IMR-90 (cell line): ENCODE data around the gene UACA. TPM values are rescaled to one million over a fixed set of nuclear protein-coding genes. Genes with fewer than 3 reads are reported as not detected.
A peak's percentile ranks its signal among the peaks of the same experiment; 100 is the strongest.

ENCODE experiments used
- ATAC-seq: fragments of 200-7000 bp; cut with Tn5 transposase; 2 replicates; pipeline ENCODE4 v1.9.1; 2020; ENCODE audit warnings: low read depth, mild to moderate bottlenecking, moderate library complexity
- BruUV-seq: library from RNA; stranded (reverse); fragments of 400-500 nt; replicated peaks from 2 replicates; lab custom pipeline; 2021; lab: Mats Ljungman, UMichigan
- CTCF ChIA-PET: fragments of 300-600 bp; formaldehyde crosslinking; extraction: SDS; loops from one replicate; lab custom pipeline; 2021; ENCODE audit warnings: antibody characterized with exemption; lab: Yijun Ruan, JAX
- POLR2A ChIA-PET: fragments of 300-600 bp; sonication (Branson Sonifier 250); formaldehyde crosslinking; loops from one replicate; lab custom pipeline; 2022; ENCODE audit warnings: antibody characterized with exemption; ENCODE audit not compliant: unreplicated experiment; lab: Charles Lee
- DNase-seq: peaks from one replicate; pipeline ENCODE4 v3.0.0; 2013
- H2AFZ ChIP-seq: replicated peaks from 2 replicates; pipeline ENCODE3; 2013; ENCODE audit warnings: low read length, mild to moderate bottlenecking; ENCODE audit not compliant: poor library complexity
- H2AK5ac ChIP-seq: 2 replicates; pipeline ENCODE4 v1.6.1; 2013; ENCODE audit warnings: low read depth, low read length, inconsistent platforms
- H2AK9ac ChIP-seq: replicated peaks from 2 replicates; pipeline ENCODE3; 2013; ENCODE audit warnings: mild to moderate bottlenecking, low read depth, low read length, moderate library complexity; ENCODE audit not compliant: poor library complexity
- H2BK120ac ChIP-seq: 2 replicates; pipeline ENCODE4 v1.6.1; 2013; ENCODE audit warnings: low read depth, low read length, inconsistent platforms
- H2BK15ac ChIP-seq: 3 replicates; pipeline ENCODE4 v1.6.1; 2013; ENCODE audit warnings: low read depth, low read length, inconsistent platforms
- H2BK20ac ChIP-seq: 2 replicates; pipeline ENCODE4 v1.6.1; 2013; ENCODE audit warnings: low read depth, mild to moderate bottlenecking, inconsistent platforms, low read length, moderate library complexity
- H2BK5ac ChIP-seq: 2 replicates; pipeline ENCODE4 v1.6.1; 2013; ENCODE audit warnings: mild to moderate bottlenecking, low read depth, low read length, inconsistent platforms; ENCODE audit not compliant: poor library complexity, severe bottlenecking
- H3K14ac ChIP-seq: replicated peaks from 2 replicates; pipeline ENCODE4 v1.6.1; 2013; ENCODE audit warnings: low read depth, low read length, inconsistent platforms
- H3K18ac ChIP-seq: 2 replicates; pipeline ENCODE4 v1.6.1; 2013; ENCODE audit warnings: low read depth, low read length, control low read depth
- H3K23ac ChIP-seq: 2 replicates; pipeline ENCODE4 v1.6.1; 2013; ENCODE audit warnings: low read depth, low read length, inconsistent platforms
- H3K27ac ChIP-seq: 2 replicates; pipeline ENCODE4 v1.5.1; 2013; ENCODE audit warnings: mild to moderate bottlenecking, control low read depth, low read length; ENCODE audit not compliant: insufficient read depth
- H3K27me3 ChIP-seq: 2 replicates; pipeline ENCODE4 v1.6.1; 2013; ENCODE audit warnings: low read length; ENCODE audit not compliant: control insufficient read depth, insufficient read depth
- H3K36me3 ChIP-seq: 2 replicates; pipeline ENCODE4 v1.6.1; 2013; ENCODE audit warnings: low read length, mixed read lengths; ENCODE audit not compliant: control insufficient read depth, insufficient read depth
- H3K4ac ChIP-seq: 2 replicates; pipeline ENCODE4 v1.6.1; 2013; ENCODE audit warnings: low read depth, low read length, inconsistent platforms
- H3K4me1 ChIP-seq: 2 replicates; pipeline ENCODE4 v1.6.1; 2013; ENCODE audit warnings: low read length, mixed read lengths; ENCODE audit not compliant: control insufficient read depth, insufficient read depth
- H3K4me2 ChIP-seq: 2 replicates; pipeline ENCODE4 v1.6.1; 2013; ENCODE audit warnings: low read depth, mild to moderate bottlenecking, control low read depth, low read length, moderate library complexity
- H3K4me3 ChIP-seq: 2 replicates; pipeline ENCODE4 v1.5.1; 2013; ENCODE audit warnings: low read depth, mild to moderate bottlenecking, control low read depth, low read length, moderate library complexity; ENCODE audit not compliant: insufficient read depth
- H3K56ac ChIP-seq: 2 replicates; pipeline ENCODE4 v1.6.1; 2013; ENCODE audit warnings: low read length, inconsistent platforms; ENCODE audit not compliant: insufficient read depth; ENCODE audit errors: extremely low read depth
- H3K79me1 ChIP-seq, 2 experiments: 2 replicates each; pipeline ENCODE4 v1.6.1; 2013; ENCODE audit warnings: low read length in 2 of 2, inconsistent platforms in 1 of 2, low read depth in 1 of 2
- H3K9ac ChIP-seq: 2 replicates; pipeline ENCODE4 v1.6.1; 2013; ENCODE audit warnings: low read depth, low read length, control low read depth
- H3K9me1 ChIP-seq: 2 replicates; pipeline ENCODE4 v1.6.1; 2013; ENCODE audit warnings: low read length, inconsistent platforms; ENCODE audit not compliant: insufficient read depth
- H3K9me3 ChIP-seq: 2 replicates; pipeline ENCODE4 v1.6.1; 2013; ENCODE audit warnings: low read length; ENCODE audit not compliant: control insufficient read depth, insufficient read depth
- H4K20me1 ChIP-seq: 2 replicates; pipeline ENCODE4 v1.6.1; 2013; ENCODE audit warnings: low read length, inconsistent platforms; ENCODE audit not compliant: insufficient read depth
- H4K5ac ChIP-seq: 2 replicates; pipeline ENCODE4 v1.6.1; 2013; ENCODE audit warnings: mild to moderate bottlenecking, low read depth, low read length, control low read depth
- H4K8ac ChIP-seq, 2 experiments: 2 replicates each; pipeline ENCODE4 v1.6.1; 2013; ENCODE audit warnings: low read depth in 2 of 2, low read length in 2 of 2, control low read depth in 1 of 2, inconsistent platforms in 1 of 2
- H4K91ac ChIP-seq: 2 replicates; pipeline ENCODE4 v1.6.1; 2013; ENCODE audit warnings: low read depth, low read length, inconsistent platforms; ENCODE audit not compliant: insufficient read depth
- BHLHE40 ChIP-seq: fragments of 150-350 bp; IDR thresholded peaks from 2 replicates; pipeline ENCODE4 v1.6.1; 2016; ENCODE audit warnings: mild to moderate bottlenecking, low read depth, low read length
- CEBPB ChIP-seq: IDR thresholded peaks from 2 replicates; pipeline ENCODE4 v1.6.1; 2012; ENCODE audit warnings: low read depth, low read length, improper control_type of control experiment
- CHD1 ChIP-seq: IDR thresholded peaks from 2 replicates; pipeline ENCODE4 v1.6.1; 2012; ENCODE audit warnings: low read depth, low read length, improper control_type of control experiment
- ELK1 ChIP-seq: fragments of 150-350 bp; IDR thresholded peaks from 2 replicates; pipeline ENCODE4 v1.6.1; 2016; ENCODE audit warnings: low read depth, mild to moderate bottlenecking, low read length, moderate library complexity, borderline replicate concordance
- FOS ChIP-seq: fragments of 150-350 bp; IDR thresholded peaks from 2 replicates; pipeline ENCODE4 v1.6.1; 2016; ENCODE audit warnings: low read depth, low read length
- MAFK ChIP-seq: IDR thresholded peaks from 2 replicates; pipeline ENCODE4 v1.6.1; 2012; ENCODE audit warnings: low read depth, low read length, improper control_type of control experiment
- MAZ ChIP-seq: IDR thresholded peaks from 2 replicates; pipeline ENCODE4 v1.6.1; 2012; ENCODE audit warnings: low read depth, mild to moderate bottlenecking, low read length, improper control_type of control experiment, moderate library complexity, borderline replicate concordance
- MXI1 ChIP-seq: IDR thresholded peaks from 2 replicates; pipeline ENCODE4 v1.6.1; 2012; ENCODE audit warnings: low read depth, mild to moderate bottlenecking, low read length, moderate library complexity, borderline replicate concordance
- NFE2L2 ChIP-seq: fragments of 150-350 bp; IDR thresholded peaks from 2 replicates; pipeline ENCODE4 v1.6.1; 2016; ENCODE audit warnings: low read depth, mild to moderate bottlenecking, low read length
- POLR2A ChIP-seq: IDR thresholded peaks from 2 replicates; pipeline ENCODE4 v1.6.1; 2012; ENCODE audit warnings: mild to moderate bottlenecking, low read depth, low read length
- RAD21 ChIP-seq: IDR thresholded peaks from 2 replicates; pipeline ENCODE4 v1.6.1; 2012; ENCODE audit warnings: low read length, improper control_type of control experiment
- RCOR1 ChIP-seq: IDR thresholded peaks from 2 replicates; pipeline ENCODE4 v1.6.1; 2012; ENCODE audit warnings: mild to moderate bottlenecking, low read length, improper control_type of control experiment; ENCODE audit not compliant: insufficient replicate concordance
- RFX5 ChIP-seq: IDR thresholded peaks from 2 replicates; pipeline ENCODE4 v1.8.0; 2012; ENCODE audit warnings: low read depth, mild to moderate bottlenecking, low read length, moderate library complexity
- SMC3 ChIP-seq: fragments of 150-350 bp; IDR thresholded peaks from 2 replicates; pipeline ENCODE4 v1.6.1; 2016; ENCODE audit warnings: low read depth, mild to moderate bottlenecking, antibody characterized with exemption, low read length, moderate library complexity
- USF2 ChIP-seq: fragments of 150-350 bp; IDR thresholded peaks from 2 replicates; pipeline ENCODE4 v1.6.1; 2017; ENCODE audit warnings: mild to moderate bottlenecking, antibody characterized with exemption, low read length, low read depth
- WGBS, 2 experiments: methylation state at CpG; one replicate each; pipeline versions ENCODE4 v1.1.5 to v1.1.7; 2013; ENCODE audit warnings: missing lambda C conversion rate in 2 of 2; ENCODE audit not compliant: insufficient read length in 1 of 2; ENCODE audit errors: extremely low coverage in 2 of 2; 5-methylcytosine and 5-hydroxymethylcytosine counted together
- dilution Hi-C: fragments of 300-500 bp; cut with HindIII; formaldehyde crosslinking; loops from one replicate; pipeline ENCODE4 v1.14.3; 2018; ENCODE audit warnings: low sequenced_read_pairs; ENCODE audit not compliant: unreplicated experiment
- in situ Hi-C: fragments of 300-500 bp; cut with MboI; formaldehyde crosslinking; loops from 3 replicates; pipeline ENCODE4 v1.14.3; 2019; ENCODE audit warnings: low sequenced_read_pairs, inconsistent platforms, mixed read lengths
- intact Hi-C: fragments of 100-400 bp; cut with micrococcal nuclease; formaldehyde crosslinking; loops from 2 replicates; pipeline ENCODE4 v1.10.0; 2022
- polyA plus RNA-seq, 3 experiments: library from polyadenylated mRNA; depleted of rRNA; stranded (reverse); fragments of >200 nt; gene quantifications; 2 replicates each; pipeline ENCODE4 v1.2.3, GENCODE V29; 2012; ENCODE audit warnings: low replicate concordance in 1 of 3
- total RNA-seq: library from RNA; depleted of rRNA; stranded (reverse); fragments of >200 nt; gene quantifications from 2 replicates; pipeline ENCODE4 v1.2.3, GENCODE V29; 2012
- TF ChIP-seq, protein P1 (sequence below): conservative IDR thresholded peaks from 2 replicates; pipeline ENCODE4 v1.5.1; 2012; ENCODE audit warnings: mild to moderate bottlenecking, low read depth, low read length, improper control_type of control experiment

UACA gene
- total and polyA plus RNA-seq, 2 of the 4 experiments (the other 2 are of a cell fraction): 156 to 507 TPM

- dilution Hi-C loops (no loop called here), in situ Hi-C loops (no loop called here), intact Hi-C loops (no loop called here)
- 0% methylated on average over 1 of the region's 2 CpGs; no CpG with 5 or more reads in 1 of the 2 experiments for WGBS, 2 experiments
- Histone ChIP-seq H3K18ac (peak overlapping the region; percentile 99), H3K9me1 (peaks cover 47% of the 10 kb centered on the region), H4K91ac (peak overlapping the region; percentile 98), H3K4me1 (peaks cover 46% of the 10 kb centered on the region), H2AFZ (peak overlapping the region; percentile 41), H3K27me3 (no peaks in the 10 kb centered on the region), H3K9me3 (no peaks in the 10 kb centered on the region), H2BK5ac (peak overlapping the region; percentile 97), H2BK20ac (peak overlapping the region; percentile 99), H3K23ac (peak overlapping the region; percentile 100), H2BK120ac (peak overlapping the region; percentile 99), H3K4ac (peak overlapping the region; percentile 98), H3K14ac (peak overlapping the region; percentile 99), H3K9ac (peak overlapping the region; percentile 79), H2AK9ac (no peak overlapping the region), H2BK15ac (peak overlapping the region; percentile 98; the same call in 1 of the 3 replicates), H4K20me1 (no peaks in the 10 kb centered on the region), H2AK5ac (peak overlapping the region; percentile 100), H3K79me1 (peaks cover 21 to 73% of the 10 kb centered on the region in 2 experiments), H3K27ac (peak overlapping the region; percentile 94), H4K5ac (peak overlapping the region; percentile 97), H3K4me3 (peak overlapping the region; percentile 12), H3K36me3 (no peaks in the 10 kb centered on the region), H3K56ac (peak overlapping the region; percentile 100), H4K8ac (peak overlapping the region; percentile 95 to 99), H3K4me2 (peak overlapping the region; percentile 67)
- ATAC-seq (peak; percentile 78), DNase-seq (peak; percentile 98)
- CTCF ChIA-PET: interaction anchor here (0.9 to 2.6 kb wide), 2 partner anchors 16 to 73 kb away, joined by 3 to 12 read pairs; no protein-coding TSS in a partner anchor
- POLR2A ChIA-PET: interaction anchor here (0.5 to 1.4 kb wide), 3 partner anchors 12 to 34 kb away, joined by 4 to 8 read pairs (median 6); no protein-coding TSS in a partner anchor
- TF ChIP-seq POLR2A (peak; percentile 23; the same call in 1 of the 2 replicates), RCOR1 (peak; percentile 68), NFE2L2 (no peak), MAZ (no peak), RAD21 (peak; percentile 17; the same call in 1 of the 2 replicates), CEBPB (peak; percentile 73), ELK1 (no peak), BHLHE40 (peak; percentile 74), MXI1 (no peak), CHD1 (no peak), MAFK (no peak; the same call in 1 of the 2 replicates), RFX5 (no peak), SMC3 (no peak), FOS (peak; percentile 97), USF2 (no peak)
- TF ChIP-seq, protein P1, sequence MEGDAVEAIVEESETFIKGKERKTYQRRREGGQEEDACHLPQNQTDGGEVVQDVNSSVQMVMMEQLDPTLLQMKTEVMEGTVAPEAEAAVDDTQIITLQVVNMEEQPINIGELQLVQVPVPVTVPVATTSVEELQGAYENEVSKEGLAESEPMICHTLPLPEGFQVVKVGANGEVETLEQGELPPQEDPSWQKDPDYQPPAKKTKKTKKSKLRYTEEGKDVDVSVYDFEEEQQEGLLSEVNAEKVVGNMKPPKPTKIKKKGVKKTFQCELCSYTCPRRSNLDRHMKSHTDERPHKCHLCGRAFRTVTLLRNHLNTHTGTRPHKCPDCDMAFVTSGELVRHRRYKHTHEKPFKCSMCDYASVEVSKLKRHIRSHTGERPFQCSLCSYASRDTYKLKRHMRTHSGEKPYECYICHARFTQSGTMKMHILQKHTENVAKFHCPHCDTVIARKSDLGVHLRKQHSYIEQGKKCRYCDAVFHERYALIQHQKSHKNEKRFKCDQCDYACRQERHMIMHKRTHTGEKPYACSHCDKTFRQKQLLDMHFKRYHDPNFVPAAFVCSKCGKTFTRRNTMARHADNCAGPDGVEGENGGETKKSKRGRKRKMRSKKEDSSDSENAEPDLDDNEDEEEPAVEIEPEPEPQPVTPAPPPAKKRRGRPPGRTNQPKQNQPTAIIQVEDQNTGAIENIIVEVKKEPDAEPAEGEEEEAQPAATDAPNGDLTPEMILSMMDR: no peak
- BruUV-seq: no TSS peak
Observed at GRCh38 chr15:70795311-70795665, 31.9 kb upstream of the UACA start.
